ENCODE data around the gene SMAD3.

DNA sequence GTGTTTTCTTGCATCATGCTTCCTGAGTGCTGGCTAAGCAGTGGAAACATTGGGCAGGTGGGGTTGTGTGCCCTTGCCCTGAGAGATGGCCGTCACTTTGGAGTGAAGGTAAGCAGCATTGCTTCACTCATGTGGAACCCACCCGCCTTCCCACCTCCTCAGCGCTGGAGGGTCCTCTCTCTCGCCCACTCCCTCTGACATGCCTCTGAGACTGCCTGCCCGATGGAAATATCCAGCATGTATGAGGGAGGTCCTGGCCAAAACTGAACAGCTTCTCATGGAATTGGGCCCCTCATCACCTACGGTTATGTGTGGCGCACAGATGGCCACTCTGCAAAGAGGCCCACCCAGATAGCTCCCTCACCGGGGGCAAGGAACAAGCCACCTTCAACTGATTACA lies 48.6 kb downstream of the SMAD3 start:
- TF ChIP-seq EZH2 (IDR thresholded peaks at IDR 0.05; ENCODE audit: borderline replicate concordance, insufficient read depth, low read depth, low read length, poor library complexity, severe bottlenecking), result no peak
- TF ChIP-seq, protein P1, sequence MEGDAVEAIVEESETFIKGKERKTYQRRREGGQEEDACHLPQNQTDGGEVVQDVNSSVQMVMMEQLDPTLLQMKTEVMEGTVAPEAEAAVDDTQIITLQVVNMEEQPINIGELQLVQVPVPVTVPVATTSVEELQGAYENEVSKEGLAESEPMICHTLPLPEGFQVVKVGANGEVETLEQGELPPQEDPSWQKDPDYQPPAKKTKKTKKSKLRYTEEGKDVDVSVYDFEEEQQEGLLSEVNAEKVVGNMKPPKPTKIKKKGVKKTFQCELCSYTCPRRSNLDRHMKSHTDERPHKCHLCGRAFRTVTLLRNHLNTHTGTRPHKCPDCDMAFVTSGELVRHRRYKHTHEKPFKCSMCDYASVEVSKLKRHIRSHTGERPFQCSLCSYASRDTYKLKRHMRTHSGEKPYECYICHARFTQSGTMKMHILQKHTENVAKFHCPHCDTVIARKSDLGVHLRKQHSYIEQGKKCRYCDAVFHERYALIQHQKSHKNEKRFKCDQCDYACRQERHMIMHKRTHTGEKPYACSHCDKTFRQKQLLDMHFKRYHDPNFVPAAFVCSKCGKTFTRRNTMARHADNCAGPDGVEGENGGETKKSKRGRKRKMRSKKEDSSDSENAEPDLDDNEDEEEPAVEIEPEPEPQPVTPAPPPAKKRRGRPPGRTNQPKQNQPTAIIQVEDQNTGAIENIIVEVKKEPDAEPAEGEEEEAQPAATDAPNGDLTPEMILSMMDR (IDR thresholded peaks at IDR 0.05), result no peak
